NCI-H1105 treated with DMSO at 0.1 percent for 48 hours (cell line): ENCODE measurements around the gene PIAS4.

Experiments
- DNase-seq: peaks from one replicate; lab custom pipeline; 2025; lab: John Stamatoyannopoulos, UW

PIAS4 gene

GRCh38 chr19:4059891-4060620 is 52.5 kb downstream of the PIAS4 start:
- DNase-seq: no peak

GRCh38 chr19:4060621-4061177 is 53.2 kb downstream of the PIAS4 start:
- DNase-seq: no peak

- DNase-seq: no peak
These were observed 53.7 kb downstream of the PIAS4 start for GRCh38 chr19:4061178-4061682.

GRCh38 chr19:4061683-4062418 is 54.3 kb downstream of the PIAS4 start:
- no peak for DNase-seq

GRCh38 chr19:4062419-4063368 is 55.2 kb downstream of the PIAS4 start:
- DNase-seq: no peak

GRCh38 chr19:4063369-4064148 is 56.0 kb downstream of the PIAS4 start:
- DNase-seq: no peak

- no peak for DNase-seq
These were observed 56.6 kb downstream of the PIAS4 start for GRCh38 chr19:4064149-4064495.

GRCh38 chr19:4064496-4065260 is 57.1 kb downstream of the PIAS4 start:
- DNase-seq: no peak

GRCh38 chr19:4065430-4066175 is 58.1 kb downstream of the PIAS4 start:
- peak; percentile 94 for DNase-seq

- no peak for DNase-seq
These were observed 58.7 kb downstream of the PIAS4 start for GRCh38 chr19:4066176-4066606.

- DNase-seq: peak; percentile 42
These were observed 59.3 kb downstream of the PIAS4 start, which contains the start of gene ZBTB7A for GRCh38 chr19:4066682-4067395. TSS of gene ZBTB7A (minus strand) at chr19:4066899. CDS start at chr19:4055232, 11,667 bp downstream.

- no peak for DNase-seq
These were observed 60.0 kb downstream of the PIAS4 start for GRCh38 chr19:4067396-4068046.

GRCh38 chr19:4068047-4068966 is 60.8 kb downstream of the PIAS4 start:
- no peak for DNase-seq

GRCh38 chr19:4069331-4069959 is 61.9 kb downstream of the PIAS4 start:
- DNase-seq: no peak

- DNase-seq: no peak
These were observed 64.1 kb downstream of the PIAS4 start for GRCh38 chr19:4071610-4072009.

- no peak for DNase-seq
These were observed 67.8 kb downstream of the PIAS4 start for GRCh38 chr19:4075373-4075772.

GRCh38 chr19:4077007-4077374 is 69.5 kb downstream of the PIAS4 start:
- DNase-seq: no peak
